Measurements from ENCODE around the gene BTBD9.
"Not testable (repeated sequence)": the region's sequence is repeated elsewhere in the genome, so short reads cannot be mapped to it uniquely, and the experiment has no call there.

- TF ChIP-seq CTCF, POLR2A (IDR thresholded peaks at IDR 0.05): not testable (repeated sequence)
Observed at GRCh38 chr6:38619342-38619741, 20.4 kb downstream of the BTBD9 start.
